HG03342 (cell line): ENCODE measurements around the gene IDE.

ENCODE experiments used
- ATAC-seq: cut with Tn5 transposase; IDR thresholded peaks from one replicate; pipeline ENCODE4 v1.9.1; 2021; ENCODE audit warnings: mild to moderate bottlenecking, moderate library complexity; ENCODE audit not compliant: unreplicated experiment

IDE gene

GRCh38 chr10:92567952-92568600 lies 5.8 kb downstream of the IDE start:
- no peak for ATAC-seq

- no peak for ATAC-seq
Observed at GRCh38 chr10:92562424-92562823, 11.5 kb downstream of the IDE start.

- no peak for ATAC-seq
Observed at GRCh38 chr10:92559046-92559445, 14.8 kb downstream of the IDE start.

- ATAC-seq = no peak
Observed at GRCh38 chr10:92553959-92554358, 19.9 kb downstream of the IDE start.

GRCh38 chr10:92552310-92552709 lies 21.6 kb downstream of the IDE start:
- ATAC-seq = no peak

GRCh38 chr10:92550924-92551323 lies 23.0 kb downstream of the IDE start:
- ATAC-seq = no peak

GRCh38 chr10:92547676-92548075 lies 26.2 kb downstream of the IDE start:
- no peak for ATAC-seq

- no peak for ATAC-seq
Observed at GRCh38 chr10:92545556-92545955, 28.3 kb downstream of the IDE start.

GRCh38 chr10:92544296-92544695 lies 29.6 kb downstream of the IDE start:
- ATAC-seq = no peak

GRCh38 chr10:92542458-92542857 lies 31.4 kb downstream of the IDE start:
- ATAC-seq = no peak

GRCh38 chr10:92541583-92541982 lies 32.3 kb downstream of the IDE start:
- ATAC-seq = no peak

GRCh38 chr10:92538231-92538958 lies 35.5 kb downstream of the IDE start:
- no peak for ATAC-seq

GRCh38 chr10:92530891-92531535 lies 42.9 kb downstream of the IDE start:
- ATAC-seq = no peak

- no peak for ATAC-seq
Observed at GRCh38 chr10:92530421-92530820, 43.5 kb downstream of the IDE start.

- ATAC-seq = no peak
Observed at GRCh38 chr10:92527716-92528115, 46.2 kb downstream of the IDE start.

- ATAC-seq = no peak
Observed at GRCh38 chr10:92523639-92524038, 50.3 kb downstream of the IDE start.

GRCh38 chr10:92517034-92517655 lies 56.7 kb downstream of the IDE start:
- peak; percentile 69 for ATAC-seq

- no peak for ATAC-seq
Observed at GRCh38 chr10:92508866-92509265, 65.0 kb downstream of the IDE start.

GRCh38 chr10:92506336-92506735 lies 67.6 kb downstream of the IDE start:
- no peak for ATAC-seq

GRCh38 chr10:92505044-92505443 lies 68.8 kb downstream of the IDE start:
- ATAC-seq = no peak

GRCh38 chr10:92502296-92502808 lies 71.5 kb downstream of the IDE start:
- no peak for ATAC-seq
